SK-N-SH (cell line): ENCODE data around the gene SORCS3. TPM values are rescaled to one million over a fixed set of nuclear protein-coding genes. Genes with fewer than 3 reads are reported as not detected.

Source experiments
- CHD2 ChIP-seq: fragments of 150-350 bp; IDR thresholded peaks from 2 replicates; pipeline ENCODE4 v1.6.1; 2018; ENCODE audit warnings: low read length; ENCODE audit not compliant: partially characterized antibody
- CTCF ChIP-seq: fragments of 200-600 bp; sonication (generic); IDR thresholded peaks from 2 replicates; pipeline ENCODE4 v1.6.1; 2017; ENCODE audit warnings: antibody characterized with exemption, mild to moderate bottlenecking, moderate library complexity
- FOSL2 ChIP-seq: IDR thresholded peaks from 2 replicates; pipeline ENCODE4 v1.4.0; 2012; ENCODE audit warnings: low read depth, mild to moderate bottlenecking, moderate library complexity, borderline replicate concordance
- FOXJ3 ChIP-seq: sonication (generic); formaldehyde crosslinking; IDR thresholded peaks from 2 replicates; pipeline ENCODE4 v1.5.1; 2020; ENCODE audit warnings: mild to moderate bottlenecking, missing genetic modification reagents
- FOXM1 ChIP-seq: IDR thresholded peaks from 2 replicates; pipeline ENCODE4 v1.4.0; 2012; ENCODE audit warnings: low read depth, mild to moderate bottlenecking
- GABPA ChIP-seq: IDR thresholded peaks from 2 replicates; pipeline ENCODE4 v1.4.0; 2012; ENCODE audit warnings: low read depth, mild to moderate bottlenecking
- GATA2 ChIP-seq: sonication (generic); formaldehyde crosslinking; IDR thresholded peaks from 2 replicates; pipeline ENCODE4 v1.5.0; 2020; ENCODE audit warnings: mild to moderate bottlenecking, missing genetic modification reagents
- JUND ChIP-seq: IDR thresholded peaks from 2 replicates; pipeline ENCODE4 v1.4.0; 2012
- MAX ChIP-seq: IDR thresholded peaks from 2 replicates; pipeline ENCODE4 v1.4.0; 2012; ENCODE audit warnings: low read depth
- MEF2A ChIP-seq: IDR thresholded peaks from 2 replicates; pipeline ENCODE4 v1.4.0; 2012; ENCODE audit warnings: low read depth, borderline replicate concordance
- NFIC ChIP-seq: IDR thresholded peaks from 2 replicates; pipeline ENCODE4 v1.4.0; 2012; ENCODE audit warnings: borderline replicate concordance
- NRF1 ChIP-seq: IDR thresholded peaks from 2 replicates; pipeline ENCODE4 v1.6.1; 2012; ENCODE audit warnings: low read depth, mild to moderate bottlenecking, low read length
- RAD21 ChIP-seq: IDR thresholded peaks from 2 replicates; pipeline ENCODE4 v1.6.1; 2012; ENCODE audit warnings: mild to moderate bottlenecking, low read length
- RCOR1 ChIP-seq: fragments of 150-350 bp; IDR thresholded peaks from 2 replicates; pipeline ENCODE4 v1.6.1; 2017; ENCODE audit warnings: antibody characterized with exemption, low read length
- REST ChIP-seq: IDR thresholded peaks from 2 replicates; pipeline ENCODE4 v1.6.1; 2012; ENCODE audit warnings: mild to moderate bottlenecking, low read depth, low read length, moderate library complexity
- RFX5 ChIP-seq: IDR thresholded peaks from 2 replicates; pipeline ENCODE4 v1.6.1; 2012; ENCODE audit warnings: mild to moderate bottlenecking, improper control_type of control experiment, low read length
- RXRA ChIP-seq: IDR thresholded peaks from 2 replicates; pipeline ENCODE4 v1.4.0; 2012; ENCODE audit warnings: low read depth, mild to moderate bottlenecking, borderline replicate concordance
- SIN3A ChIP-seq: IDR thresholded peaks from 2 replicates; pipeline ENCODE4 v1.6.1; 2012; ENCODE audit warnings: low read depth, mild to moderate bottlenecking, low read length, moderate library complexity, borderline replicate concordance
- SMC3 ChIP-seq: IDR thresholded peaks from 2 replicates; pipeline ENCODE4 v1.6.1; 2012; ENCODE audit warnings: low read depth, low read length, improper control_type of control experiment
- TAF1 ChIP-seq: IDR thresholded peaks from 2 replicates; pipeline ENCODE4 v1.6.1; 2012; ENCODE audit warnings: low read depth, mild to moderate bottlenecking, low read length, moderate library complexity, borderline replicate concordance
- TCF12 ChIP-seq: IDR thresholded peaks from 2 replicates; pipeline ENCODE4 v1.4.0; 2012
- TEAD4 ChIP-seq: IDR thresholded peaks from 2 replicates; pipeline ENCODE4 v1.4.0; 2012; ENCODE audit warnings: mild to moderate bottlenecking, borderline replicate concordance; ENCODE audit not compliant: insufficient read depth
- USF1 ChIP-seq: IDR thresholded peaks from 2 replicates; pipeline ENCODE4 v1.4.0; 2012; ENCODE audit warnings: low read depth, borderline replicate concordance
- YY1 ChIP-seq: IDR thresholded peaks from 2 replicates; pipeline ENCODE4 v1.4.0; 2012; ENCODE audit warnings: low read depth, mild to moderate bottlenecking
- polyA plus RNA-seq, 3 experiments: library from polyadenylated mRNA; depleted of rRNA; stranded (reverse); fragments of >200 nt; gene quantifications; 2 replicates each; pipeline ENCODE4 v1.2.3, GENCODE V29; 2012

Gene SORCS3
- polyA plus RNA-seq, 1 of the 3 experiments (the other 2 are of a cell fraction), result not detected

GRCh38 chr10:105253515-105254212 lies 612.6 kb downstream of the SORCS3 start (continued):
- TF ChIP-seq REST (no peak), USF1 (no peak), FOXM1 (no peak), NRF1 (no peak), SIN3A (no peak), MEF2A (no peak), SMC3 (no peak), FOXJ3 (CRISPR knock-in tag) (peak; percentile 29; the same call in 1 of the 2 replicates), RCOR1 (peak; percentile 37; the same call in 1 of the 2 replicates), MAX (no peak), FOSL2 (no peak), RFX5 (no peak), TEAD4 (no peak), CHD2 (no peak), RXRA (no peak), YY1 (no peak), TAF1 (no peak), RAD21 (no peak), CTCF (no peak), NFIC (no peak), TCF12 (no peak), JUND (no peak), GABPA (no peak), GATA2 (CRISPR knock-in tag) (peak; percentile 92)
